ENCODE data around the gene SYT1.

SYT1 gene

GRCh38 chr12:79448816-79449215 lies 584.2 kb downstream of the SYT1 start:
- TF ChIP-seq ZFX (IDR thresholded peaks at IDR 0.05; ENCODE audit: borderline replicate concordance) (no peak), CTCF (IDR thresholded peaks at IDR 0.05) (no peak)
- H3K27ac ChIP-seq: no peak overlapping the region

DNA sequence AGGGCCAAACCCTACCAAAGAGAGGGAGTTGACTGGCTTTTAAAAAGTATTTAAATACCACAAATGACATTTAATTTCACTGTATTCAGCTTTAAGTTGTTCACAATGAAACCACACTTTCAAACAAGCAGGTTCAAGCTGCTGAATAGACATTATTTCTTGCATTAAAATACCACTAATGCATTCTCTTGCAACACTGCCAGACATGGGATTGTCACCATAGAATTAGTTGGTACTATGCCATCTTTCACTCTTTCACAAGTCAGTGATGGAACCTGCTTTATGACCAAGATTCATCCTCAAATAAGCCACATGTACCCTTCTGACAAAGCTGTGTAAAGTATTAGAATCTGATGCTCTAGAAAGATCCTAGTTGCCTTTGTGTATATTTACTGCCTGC lies 586.8 kb downstream of the SYT1 start:
- no peak overlapping the region for H3K27ac ChIP-seq
- TF ChIP-seq CTCF (IDR thresholded peaks at IDR 0.05): no peak
- no peak for TF ChIP-seq ZFX (IDR thresholded peaks at IDR 0.05; ENCODE audit: borderline replicate concordance)

DNA sequence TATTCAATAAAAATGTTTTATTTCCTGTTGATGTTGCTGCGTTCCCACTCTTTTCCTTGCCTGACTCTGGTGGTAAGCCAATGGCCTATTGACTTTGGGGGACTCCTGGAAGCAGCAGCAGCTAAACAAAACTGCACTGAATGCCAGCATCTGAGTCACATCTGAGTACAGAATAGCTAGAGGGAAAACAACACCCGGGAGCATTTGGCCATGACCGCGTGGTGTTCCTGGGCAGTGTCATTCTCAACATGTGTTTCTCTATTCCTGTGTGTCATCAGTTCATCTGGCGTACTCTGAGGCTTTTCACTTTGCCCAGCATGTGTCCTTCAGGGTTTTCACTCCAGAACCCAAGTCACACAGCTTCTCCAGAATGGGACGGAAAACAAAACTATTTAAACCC lies 587.4 kb downstream of the SYT1 start:
- TF ChIP-seq ZFX (IDR thresholded peaks at IDR 0.05; ENCODE audit: borderline replicate concordance) (no peak), CTCF (IDR thresholded peaks at IDR 0.05) (no peak)
- H3K27ac ChIP-seq: no peak overlapping the region

DNA sequence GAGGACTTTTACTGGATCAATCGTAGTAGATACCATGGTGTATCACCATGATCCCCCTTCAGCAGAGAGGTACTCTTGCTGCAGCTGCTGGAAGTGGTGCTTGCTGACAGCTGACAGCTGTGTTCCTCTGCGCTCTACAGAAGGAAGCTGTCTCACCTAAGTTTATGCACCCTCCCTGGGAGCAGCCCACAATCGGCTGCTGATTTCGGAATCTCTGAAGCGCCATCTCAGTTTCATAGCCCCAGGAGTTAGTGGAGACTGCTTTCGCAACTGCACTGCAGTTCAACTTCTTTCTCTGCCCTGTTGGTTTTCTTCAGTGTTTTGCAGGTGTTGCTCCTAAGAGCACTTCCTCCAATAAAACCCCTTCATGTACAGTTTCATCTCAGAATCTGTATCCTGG lies 588.3 kb downstream of the SYT1 start:
- H3K27ac ChIP-seq: no peak overlapping the region

GRCh38 chr12:79453820-79454219 lies 589.2 kb downstream of the SYT1 start:
- no peak for TF ChIP-seq CTCF (IDR thresholded peaks at IDR 0.05)
- no peak for TF ChIP-seq ZFX (IDR thresholded peaks at IDR 0.05; ENCODE audit: borderline replicate concordance)
- H3K27ac ChIP-seq: no peak overlapping the region

More for the DNA sequence above, 588.3 kb downstream of the SYT1 start:
- TF ChIP-seq ZFX (IDR thresholded peaks at IDR 0.05; ENCODE audit: borderline replicate concordance) (no peak), CTCF (IDR thresholded peaks at IDR 0.05) (no peak)

GRCh38 chr12:79454338-79454843 lies 589.8 kb downstream of the SYT1 start:
- no peak overlapping the region for H3K27ac ChIP-seq
- no peak for TF ChIP-seq ZFX (IDR thresholded peaks at IDR 0.05; ENCODE audit: borderline replicate concordance)
- TF ChIP-seq CTCF (IDR thresholded peaks at IDR 0.05): no peak

GRCh38 chr12:79455286-79455685 lies 590.7 kb downstream of the SYT1 start:
- H3K27ac ChIP-seq: no peak overlapping the region
- no peak for TF ChIP-seq CTCF (IDR thresholded peaks at IDR 0.05)
- TF ChIP-seq ZFX (IDR thresholded peaks at IDR 0.05; ENCODE audit: borderline replicate concordance): no peak

Data from 22Rv1 (cell line).